Superior temporal gyrus (tissue), 1 donor: ENCODE data around the gene ERRFI1.

ENCODE experiments used
- DNase-seq: peaks from one replicate; pipeline ENCODE4 v3.0.0-alpha.2; 2016; ENCODE audit errors: extremely low spot score

Gene ERRFI1

DNA sequence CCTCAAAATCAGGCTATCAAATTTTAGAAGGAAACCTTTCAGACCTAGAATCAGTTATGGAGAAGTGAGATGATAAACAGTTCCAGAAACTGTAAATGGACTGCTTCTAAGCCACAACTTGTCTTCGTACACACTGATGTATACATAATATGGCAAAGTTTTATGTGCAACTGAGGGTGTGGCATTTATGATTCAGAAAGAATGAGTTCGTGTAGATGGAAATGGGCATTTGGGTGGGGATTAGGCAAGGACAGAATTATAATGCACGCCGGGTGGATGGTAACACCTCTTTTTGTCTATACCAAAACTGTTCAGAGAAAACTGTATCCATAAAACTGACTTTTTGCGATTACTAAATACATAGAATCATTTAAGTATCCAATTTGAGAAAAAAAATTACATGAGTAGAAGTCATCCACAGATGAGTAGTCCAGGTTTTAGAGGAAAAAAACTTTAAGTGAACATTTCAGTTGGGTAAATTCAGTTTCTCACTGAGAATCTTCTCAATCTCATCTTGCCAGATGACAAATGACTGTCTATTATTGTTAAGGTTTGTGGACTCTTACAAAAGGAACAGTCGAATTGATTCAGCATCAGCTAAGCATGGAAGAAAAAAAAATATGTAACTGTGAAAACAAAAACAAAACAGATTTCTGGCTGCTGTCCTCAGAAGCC lies 22.5 kb downstream of the ERRFI1 start:
- DNase-seq, result peak; percentile 51

DNA sequence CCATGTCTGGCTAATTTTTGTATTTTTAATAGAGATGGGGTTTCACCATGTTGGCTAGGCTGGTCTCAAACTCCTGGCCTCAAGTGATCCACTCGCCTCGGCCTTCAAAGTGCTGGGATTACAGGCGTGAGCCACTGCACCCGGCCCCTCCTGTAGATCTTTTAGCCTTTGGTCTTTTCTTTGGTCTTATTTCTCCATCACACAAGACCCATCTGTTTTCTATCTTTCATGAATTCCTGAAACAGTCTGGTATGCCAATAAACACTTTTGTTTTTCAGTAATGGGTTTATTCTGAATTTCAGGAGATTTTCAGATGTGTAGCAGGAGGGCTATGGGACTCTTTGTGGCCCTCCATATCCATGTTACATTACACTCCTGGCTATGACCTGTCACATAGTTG lies 23.2 kb downstream of the ERRFI1 start:
- DNase-seq, result no peak

DNA sequence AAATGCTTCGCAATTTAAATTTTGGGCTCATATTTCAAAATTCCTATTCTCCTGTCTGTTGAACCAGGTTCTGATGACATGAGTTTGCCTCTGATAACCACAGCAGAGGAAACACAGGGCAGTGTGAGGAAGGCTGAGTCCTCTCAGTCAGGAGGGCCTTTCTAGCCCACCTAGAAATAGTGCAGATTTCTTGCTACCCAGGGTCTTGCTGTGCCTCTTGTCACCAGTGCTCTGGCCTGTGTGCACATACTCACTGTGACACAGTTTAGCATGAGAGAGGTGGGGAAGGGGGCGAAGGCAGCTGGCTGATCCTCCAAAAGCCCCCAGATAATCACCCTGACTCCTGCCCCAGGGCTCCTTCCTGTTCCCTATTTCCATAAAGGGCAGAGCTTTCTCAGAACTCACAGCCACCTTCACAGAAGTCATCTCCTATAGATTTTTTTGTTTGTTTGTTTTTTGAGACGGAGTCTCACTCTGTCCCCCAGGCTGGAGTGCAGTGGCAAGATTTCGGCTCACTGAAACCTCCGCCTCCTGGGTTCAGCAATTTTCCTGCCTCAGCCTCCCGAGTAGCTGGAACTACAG lies 23.7 kb downstream of the ERRFI1 start:
- DNase-seq, result no peak

DNA sequence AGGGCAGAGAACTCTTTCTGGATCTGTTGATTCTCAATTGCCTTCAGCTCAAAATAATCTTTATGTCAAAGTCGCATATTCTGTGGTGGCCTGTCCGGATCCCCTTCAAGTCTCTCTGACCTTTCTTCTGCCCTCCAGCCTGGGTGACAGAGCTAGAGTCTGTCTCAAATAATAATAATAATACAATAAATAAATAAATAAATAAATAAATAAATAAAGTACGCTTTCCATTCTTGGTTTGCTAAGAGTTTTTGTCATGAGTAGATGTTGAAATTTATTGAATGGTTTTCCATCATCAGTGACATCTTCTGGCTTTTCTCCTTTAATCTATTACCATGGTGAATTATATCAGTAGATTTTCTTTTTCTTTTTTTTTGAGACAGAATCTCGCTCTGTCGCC lies 30.7 kb downstream of the ERRFI1 start:
- DNase-seq, result no peak

- DNase-seq, result no peak
Observed at GRCh38 chr1:7994827-7995226, 31.3 kb downstream of the ERRFI1 start.

DNA sequence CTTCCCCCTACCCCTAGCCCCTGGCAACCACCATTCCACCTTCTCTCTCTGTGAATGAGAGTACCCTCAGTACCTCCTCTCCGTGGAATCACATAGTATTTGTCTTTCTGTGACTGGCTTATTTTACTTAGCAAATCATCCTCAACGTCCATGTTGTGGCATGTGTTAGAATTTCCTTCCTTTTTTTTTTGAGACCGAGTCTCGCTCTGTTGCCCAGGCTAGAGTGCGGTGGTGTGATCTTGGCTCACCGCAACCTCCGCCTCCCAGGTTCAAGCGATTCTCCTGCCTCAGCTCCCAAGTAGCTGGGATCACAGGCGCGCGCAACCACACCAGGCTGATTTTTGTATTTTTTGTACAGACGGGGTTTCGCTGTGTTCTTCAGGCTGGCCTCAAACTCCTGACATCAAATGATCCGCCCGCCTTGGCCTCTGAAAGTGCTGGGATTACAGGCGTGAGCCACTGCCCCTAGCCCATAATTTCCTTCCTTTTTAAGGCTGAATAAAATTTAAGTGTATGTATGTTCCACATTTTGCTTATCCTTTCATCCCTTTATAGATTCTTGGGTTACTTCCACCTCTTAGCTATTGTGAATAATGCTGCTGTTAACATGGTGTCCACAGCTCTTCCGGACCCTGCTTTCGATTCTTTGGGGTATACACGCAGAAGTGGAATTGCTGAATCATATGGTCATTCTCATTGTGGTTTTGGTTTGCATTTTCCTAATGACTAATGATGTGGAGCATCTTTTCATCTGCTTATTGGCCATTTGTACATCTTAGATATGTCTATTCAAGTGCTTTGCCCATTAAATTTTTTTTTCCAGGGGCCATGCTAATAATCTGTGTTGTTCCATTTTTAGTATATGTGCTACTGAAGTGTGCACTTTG lies 32.3 kb downstream of the ERRFI1 start:
- DNase-seq, result no peak

- no peak for DNase-seq
Observed at GRCh38 chr1:7992885-7993284, 33.2 kb downstream of the ERRFI1 start.

- no peak for DNase-seq
Observed at GRCh38 chr1:7991504-7992440, 34.3 kb downstream of the ERRFI1 start.

- no peak for DNase-seq
Observed at GRCh38 chr1:7989762-7990428, 36.2 kb downstream of the ERRFI1 start.

DNA sequence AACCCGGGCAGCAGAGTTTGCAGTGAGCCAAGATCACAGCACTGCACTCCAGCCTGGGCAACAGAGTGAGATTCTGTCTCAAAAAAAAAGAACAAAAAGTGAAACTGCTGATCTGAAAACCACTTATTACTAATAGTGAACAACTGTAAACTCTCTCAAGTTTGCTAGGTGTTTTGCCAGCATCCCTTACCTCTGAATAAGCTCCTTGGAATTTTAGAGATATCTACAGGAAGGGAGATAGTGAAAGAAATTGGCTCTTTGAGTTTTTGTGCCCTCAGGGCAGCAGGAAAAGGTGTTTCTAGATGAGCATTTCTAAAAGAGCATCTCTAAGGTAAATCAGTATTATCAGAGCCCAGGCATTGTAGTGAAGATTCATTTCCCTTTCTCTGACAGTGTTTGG lies 37.5 kb downstream of the ERRFI1 start:
- no peak for DNase-seq

GRCh38 chr1:7987528-7987927 lies 38.6 kb downstream of the ERRFI1 start:
- no peak for DNase-seq

DNA sequence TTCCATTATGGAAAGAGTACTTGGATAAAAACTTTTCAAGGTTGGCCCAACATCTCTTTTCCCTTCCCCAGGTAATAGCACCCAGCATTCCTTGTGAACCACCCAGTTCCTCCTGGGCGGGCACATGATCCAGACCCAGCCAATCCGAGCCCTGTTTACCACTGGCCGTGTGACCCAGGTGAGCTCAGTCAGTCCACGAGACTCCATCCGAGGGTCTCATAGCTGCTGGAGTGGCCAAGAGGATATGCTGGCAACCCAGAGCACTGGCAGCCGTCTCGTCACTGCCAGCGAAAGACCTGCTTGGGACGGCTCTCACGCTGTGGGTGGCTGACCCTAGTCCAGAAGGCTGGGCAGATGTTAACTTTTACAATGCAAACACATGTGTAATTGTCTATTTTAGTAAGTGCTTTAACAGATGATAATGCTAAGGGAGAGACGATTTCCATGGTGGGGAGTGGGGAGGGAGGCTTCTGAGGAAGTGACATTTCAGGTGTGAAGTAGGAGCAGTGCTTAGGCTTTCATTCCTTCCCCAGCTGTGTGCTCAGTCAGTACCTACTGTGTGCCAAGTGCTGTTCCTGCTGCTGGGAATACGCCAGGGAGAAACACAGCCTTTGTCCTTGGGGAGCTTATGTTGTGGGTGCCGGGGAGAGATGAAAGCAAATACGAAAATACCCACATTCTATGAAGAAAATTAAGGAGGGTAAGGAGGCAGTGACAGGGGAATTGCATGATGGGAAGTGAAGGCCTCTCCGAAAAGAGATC lies 40.1 kb downstream of the ERRFI1 start:
- no peak for DNase-seq

GRCh38 chr1:7984811-7985210 lies 41.3 kb downstream of the ERRFI1 start:
- DNase-seq, result no peak

GRCh38 chr1:7983086-7983778 lies 42.9 kb downstream of the ERRFI1 start:
- no peak for DNase-seq

DNA sequence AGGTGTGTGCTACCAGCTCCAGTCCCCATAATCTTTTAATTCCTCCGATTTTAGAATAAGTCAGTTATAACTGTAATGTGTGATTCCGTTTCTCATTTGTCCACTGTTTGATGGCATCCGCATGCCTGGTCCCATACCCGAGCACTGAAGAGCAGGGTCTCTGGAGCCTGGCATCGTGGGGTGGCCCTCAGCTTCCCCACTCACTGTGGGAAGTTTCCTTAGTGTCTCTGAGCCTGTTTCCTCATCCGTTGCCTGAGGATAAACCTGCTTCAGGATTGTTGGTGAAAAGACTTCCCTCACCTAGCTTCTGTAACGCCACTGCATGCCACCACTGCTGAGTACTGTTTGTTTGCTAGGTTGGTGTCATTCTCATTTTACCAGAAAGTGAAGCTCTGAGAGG lies 45.1 kb downstream of the ERRFI1 start:
- DNase-seq, result no peak

- peak; percentile 83 for DNase-seq
Observed at GRCh38 chr1:7975212-7975865, 50.8 kb downstream of the ERRFI1 start.

GRCh38 chr1:7973086-7973485 lies 53.0 kb downstream of the ERRFI1 start:
- no peak for DNase-seq

- no peak for DNase-seq
Observed at GRCh38 chr1:7972285-7972684, 53.8 kb downstream of the ERRFI1 start.

DNA sequence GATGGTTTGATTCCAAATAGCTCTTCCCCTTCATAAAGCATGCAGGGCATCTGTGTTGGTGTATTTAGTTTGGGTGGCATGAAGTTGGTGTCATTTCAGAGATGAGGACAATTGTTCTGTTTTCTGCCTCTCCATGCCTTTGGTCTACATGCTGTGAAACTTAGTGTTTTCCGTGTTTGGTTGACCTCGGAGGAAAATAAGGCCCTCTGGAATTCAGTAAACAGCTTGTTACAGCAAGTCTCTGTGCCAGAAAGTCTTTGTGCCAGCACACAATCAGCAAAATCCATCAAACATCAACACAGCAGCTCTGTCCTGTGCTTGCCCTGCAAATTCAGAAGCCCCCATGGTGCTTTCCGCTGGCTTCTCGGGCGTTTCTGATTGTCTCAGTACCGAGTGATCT lies 55.1 kb downstream of the ERRFI1 start:
- no peak for DNase-seq
